ENCODE data around the gene TCTN2. TPM values are rescaled to one million over a fixed set of nuclear protein-coding genes. Genes with fewer than 3 reads are reported as not detected.

TCTN2 gene
- total and polyA plus RNA-seq, 8 donors, result 4.2 to 9.9 (median 6.5) TPM

- no peaks in the 10 kb centered on the region for H3K4me1 ChIP-seq
- H3K27me3 ChIP-seq, result no peaks in the 10 kb centered on the region
- no peaks in the 10 kb centered on the region for H3K9me3 ChIP-seq
- H3K4me3 ChIP-seq, result no peak overlapping the region
- no peak overlapping the region for H3K27ac ChIP-seq
- 88 to 91% methylated on average over 7 of the region's 7 CpGs for WGBS, 2 donors
- FAIRE-seq (no peak), ATAC-seq (no peak), DNase-seq (no peak)
- intact Hi-C loops (cut with DNase I), result no loop called here
- TF ChIP-seq, protein P1, sequence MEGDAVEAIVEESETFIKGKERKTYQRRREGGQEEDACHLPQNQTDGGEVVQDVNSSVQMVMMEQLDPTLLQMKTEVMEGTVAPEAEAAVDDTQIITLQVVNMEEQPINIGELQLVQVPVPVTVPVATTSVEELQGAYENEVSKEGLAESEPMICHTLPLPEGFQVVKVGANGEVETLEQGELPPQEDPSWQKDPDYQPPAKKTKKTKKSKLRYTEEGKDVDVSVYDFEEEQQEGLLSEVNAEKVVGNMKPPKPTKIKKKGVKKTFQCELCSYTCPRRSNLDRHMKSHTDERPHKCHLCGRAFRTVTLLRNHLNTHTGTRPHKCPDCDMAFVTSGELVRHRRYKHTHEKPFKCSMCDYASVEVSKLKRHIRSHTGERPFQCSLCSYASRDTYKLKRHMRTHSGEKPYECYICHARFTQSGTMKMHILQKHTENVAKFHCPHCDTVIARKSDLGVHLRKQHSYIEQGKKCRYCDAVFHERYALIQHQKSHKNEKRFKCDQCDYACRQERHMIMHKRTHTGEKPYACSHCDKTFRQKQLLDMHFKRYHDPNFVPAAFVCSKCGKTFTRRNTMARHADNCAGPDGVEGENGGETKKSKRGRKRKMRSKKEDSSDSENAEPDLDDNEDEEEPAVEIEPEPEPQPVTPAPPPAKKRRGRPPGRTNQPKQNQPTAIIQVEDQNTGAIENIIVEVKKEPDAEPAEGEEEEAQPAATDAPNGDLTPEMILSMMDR (IDR thresholded peaks at IDR 0.05), result no peak
- H3K36me3 ChIP-seq, result peaks cover 0 to 23% (median 8%) of the 10 kb centered on the region in 3 donors
These were observed 27.0 kb upstream of the TCTN2 start for GRCh38 chr12:123643911-123644310.

DNA sequence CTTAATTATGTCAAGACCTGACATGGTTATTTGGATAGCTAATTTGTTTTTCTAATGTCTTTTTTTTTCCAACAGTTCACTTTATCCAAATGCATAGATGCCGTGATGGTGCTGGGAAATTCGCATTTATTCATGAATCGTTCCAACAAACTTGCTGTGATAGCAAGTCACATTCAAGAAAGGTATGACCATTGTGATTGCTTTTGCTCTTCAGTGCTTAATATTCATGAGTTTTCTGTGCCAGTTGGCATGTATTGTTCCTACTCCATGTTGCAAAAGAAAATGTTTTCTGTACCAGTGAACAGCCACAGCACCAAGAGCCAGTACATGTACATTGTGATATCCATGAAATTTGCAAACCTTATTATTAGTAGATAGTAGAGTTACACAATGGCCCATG is 25.5 kb upstream of the TCTN2 start:
- intact Hi-C loops (cut with DNase I), result no loop called here
- DNase-seq (no peak), ATAC-seq (no peak), FAIRE-seq (no peak)
- H3K9me3 ChIP-seq, result no peaks in the 10 kb centered on the region
- 94 to 96% methylated on average over 3 of the region's 3 CpGs for WGBS, 2 donors
- H3K36me3 ChIP-seq, result peaks cover 0 to 25% (median 8%) of the 10 kb centered on the region in 3 donors
- TF ChIP-seq, protein P1 (IDR thresholded peaks at IDR 0.05), result no peak
- no peak overlapping the region for H3K4me3 ChIP-seq
- no peaks in the 10 kb centered on the region for H3K27me3 ChIP-seq
- no peaks in the 10 kb centered on the region for H3K4me1 ChIP-seq
- H3K27ac ChIP-seq, result no peak overlapping the region

- peaks cover 0 to 25% (median 8%) of the 10 kb centered on the region in 3 donors for H3K36me3 ChIP-seq
- TF ChIP-seq, protein P1 (IDR thresholded peaks at IDR 0.05), result no peak
- ATAC-seq (no peak), FAIRE-seq (no peak), DNase-seq (no peak)
- intact Hi-C loops (cut with DNase I), result no loop called here
- no peaks in the 10 kb centered on the region for H3K9me3 ChIP-seq
- H3K27ac ChIP-seq, result no peak overlapping the region
- H3K27me3 ChIP-seq, result no peaks in the 10 kb centered on the region
- no peak overlapping the region for H3K4me3 ChIP-seq
- WGBS, 2 donors, result 86 to 91% methylated on average over 5 of the region's 5 CpGs
- no peaks in the 10 kb centered on the region for H3K4me1 ChIP-seq
These were observed 25.0 kb upstream of the TCTN2 start for GRCh38 chr12:123645878-123646277.

DNA sequence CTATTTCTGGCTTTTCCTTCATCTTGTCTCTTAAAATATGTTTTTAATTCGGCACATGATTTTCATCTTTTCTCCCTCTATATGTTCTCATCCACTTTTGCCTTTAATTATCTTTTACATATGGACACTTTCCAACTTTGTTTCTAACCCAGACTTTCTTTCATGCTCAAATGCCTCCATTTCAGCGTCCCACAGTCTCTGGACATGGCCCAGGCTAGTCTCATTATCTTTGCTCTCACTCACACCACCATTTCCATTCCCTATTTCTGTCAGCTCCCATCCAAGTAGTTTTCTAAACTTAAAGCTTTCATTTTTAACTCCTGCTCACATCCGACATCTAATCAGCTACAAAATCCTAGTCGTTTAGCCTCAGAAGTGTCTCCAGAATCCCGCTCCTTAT is 22.5 kb upstream of the TCTN2 start:
- Histone ChIP-seq H3K4me3 (no peak overlapping the region), H3K4me1 (no peaks in the 10 kb centered on the region), H3K36me3 (peaks cover 0 to 30% (median 8%) of the 10 kb centered on the region in 3 donors), H3K9me3 (no peaks in the 10 kb centered on the region), H3K27me3 (no peaks in the 10 kb centered on the region), H3K27ac (no peak overlapping the region)
- ATAC-seq, result no peak
- TF ChIP-seq, protein P1 (IDR thresholded peaks at IDR 0.05), result no peak
- no peak for DNase-seq
- FAIRE-seq, result no peak
- WGBS, 2 donors, result 87 to 91% methylated on average over 5 of the region's 5 CpGs
- intact Hi-C loops (cut with DNase I), result no loop called here

GRCh38 chr12:123654129-123654701 is 16.7 kb upstream of the TCTN2 start:
- H3K9me3 ChIP-seq, result no peaks in the 10 kb centered on the region
- no peaks in the 10 kb centered on the region for H3K4me1 ChIP-seq
- H3K27me3 ChIP-seq, result no peaks in the 10 kb centered on the region
- TF ChIP-seq, protein P1 (IDR thresholded peaks at IDR 0.05), result no peak
- ATAC-seq (no peak), FAIRE-seq (no peak), DNase-seq (no peak)
- H3K4me3 ChIP-seq, result no peak overlapping the region
- WGBS, 2 donors, result 84% methylated on average over 4 of the region's 4 CpGs
- intact Hi-C loops (cut with DNase I), result no loop called here
- H3K36me3 ChIP-seq, result peaks cover 0 to 14% (median 4%) of the 10 kb centered on the region in 3 donors
- no peak overlapping the region for H3K27ac ChIP-seq

All from pancreas (tissue), 10 donors.